ENCODE data around the gene ERBB2.

GRCh38 chr17:39677072-39677471, 22.8 kb upstream of the ERBB2 start:
- TF ChIP-seq CTCF (IDR thresholded peaks at IDR 0.05) (no peak), POLR2A (IDR thresholded peaks at IDR 0.05) (no peak)
